ENCODE results near the gene PLK2.

Gene PLK2

DNA sequence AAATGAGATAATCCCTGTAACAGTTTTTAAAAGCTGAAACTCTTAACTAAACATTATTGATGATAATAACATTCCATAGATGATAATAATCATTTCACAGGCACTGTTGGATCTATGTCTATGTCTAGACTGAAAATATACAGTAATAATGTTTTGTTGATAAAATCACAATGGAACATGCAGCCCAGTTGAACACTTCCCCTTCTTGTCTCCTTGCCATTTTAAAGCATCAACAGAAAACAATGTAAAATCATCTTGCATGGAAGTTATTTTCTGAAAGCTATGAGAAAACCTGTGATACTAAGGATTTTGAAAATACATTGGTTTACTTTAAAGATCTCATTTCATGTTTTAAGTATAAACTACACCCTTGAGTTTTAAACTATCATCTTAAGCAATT is 33.3 kb upstream of the PLK2 start:
- no peaks in the 10 kb centered on the region for H3K9me3 ChIP-seq (ENCODE audit: insufficient read depth, low read length)
- no peak for TF ChIP-seq YY1 (IDR thresholded peaks at IDR 0.05; ENCODE audit: insufficient read depth, insufficient read length)
- no peak for TF ChIP-seq ZNF274 (IDR thresholded peaks at IDR 0.05; ENCODE audit: low read depth, low read length)
- no peak for TF ChIP-seq SUZ12 (IDR thresholded peaks at IDR 0.05; ENCODE audit: extremely low read depth, insufficient read depth, insufficient read length)
- DNase-seq (ENCODE audit: low read depth, low spot score) = no peak

GRCh38 chr5:58491216-58491892 is 31.5 kb upstream of the PLK2 start, which contains the start of gene GAPT:
Gene GAPT (plus strand): TSS chr5:58491435. CDS start chr5:58494537, 3,102 bp downstream.
- H3K36me3 ChIP-seq (ENCODE audit: insufficient read depth, insufficient read length, low read length) = no peaks in the 10 kb centered on the region
- no peak within 1 kb of the TSS for H3K9ac ChIP-seq (ENCODE audit: insufficient read length, low read depth)
- DNase-seq (ENCODE audit: low read depth, low spot score) = no peak
- H3K4me1 ChIP-seq (ENCODE audit: insufficient read depth, insufficient read length) = no peaks in the 10 kb centered on the region
- no peaks in the 10 kb centered on the region for H3K27me3 ChIP-seq (ENCODE audit: insufficient read depth, insufficient read length)
- H3K9me3 ChIP-seq (ENCODE audit: insufficient read depth, low read length) = no peaks in the 10 kb centered on the region
- no peak within 1 kb of the TSS for H3K4me3 ChIP-seq (ENCODE audit: insufficient read length, low read depth)
- TF ChIP-seq YY1 (IDR thresholded peaks at IDR 0.05; ENCODE audit: insufficient read depth, insufficient read length) = no peak
- TF ChIP-seq ZNF274 (IDR thresholded peaks at IDR 0.05; ENCODE audit: low read depth, low read length) = no peak
- no peak for TF ChIP-seq SUZ12 (IDR thresholded peaks at IDR 0.05; ENCODE audit: extremely low read depth, insufficient read depth, insufficient read length)

More for the DNA sequence above, 33.3 kb upstream of the PLK2 start:
- no peaks in the 10 kb centered on the region for H3K4me1 ChIP-seq (ENCODE audit: insufficient read depth, insufficient read length)
- no peak overlapping the region for H3K4me3 ChIP-seq (ENCODE audit: insufficient read length, low read depth)
- H3K36me3 ChIP-seq (ENCODE audit: insufficient read depth, insufficient read length, low read length) = no peaks in the 10 kb centered on the region
- H3K9ac ChIP-seq (ENCODE audit: insufficient read length, low read depth) = no peak overlapping the region
- H3K27me3 ChIP-seq (ENCODE audit: insufficient read depth, insufficient read length) = no peaks in the 10 kb centered on the region

DNA sequence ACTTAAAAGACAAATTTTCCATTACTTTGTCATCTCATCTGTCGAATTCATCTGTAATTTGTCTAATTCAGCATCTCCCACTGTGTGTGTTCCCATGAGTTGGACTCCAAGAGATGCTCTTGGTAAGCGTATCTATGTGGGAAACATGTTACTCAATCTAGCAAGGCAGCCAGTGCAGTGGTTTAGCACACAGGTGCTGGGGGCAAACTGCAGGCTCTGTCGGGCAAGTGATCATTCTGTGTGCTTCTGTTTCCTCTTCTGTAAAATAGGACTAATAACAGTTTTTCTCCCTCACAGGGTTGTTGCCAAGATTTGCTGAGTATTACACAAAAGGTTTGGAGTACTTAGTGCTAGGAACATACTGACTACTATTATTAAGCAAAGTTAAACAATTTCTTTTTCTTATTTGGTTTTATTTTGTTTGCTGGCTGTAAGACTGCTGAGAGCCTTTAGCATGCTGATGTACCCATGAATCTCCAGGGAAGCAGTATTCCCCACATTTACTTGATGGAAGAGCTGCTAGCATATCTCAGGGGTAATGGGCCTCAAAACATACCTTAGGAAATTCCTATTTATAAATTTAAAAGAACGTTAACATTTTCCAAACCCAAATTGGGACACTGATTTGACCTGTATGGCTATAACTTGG is 30.6 kb upstream of the PLK2 start:
- Histone ChIP-seq H3K9ac (ENCODE audit: insufficient read length, low read depth) (no peak overlapping the region), H3K9me3 (ENCODE audit: insufficient read depth, low read length) (no peaks in the 10 kb centered on the region), H3K36me3 (ENCODE audit: insufficient read depth, insufficient read length, low read length) (no peaks in the 10 kb centered on the region), H3K4me3 (ENCODE audit: insufficient read length, low read depth) (no peak overlapping the region), H3K4me1 (ENCODE audit: insufficient read depth, insufficient read length) (no peaks in the 10 kb centered on the region), H3K27me3 (ENCODE audit: insufficient read depth, insufficient read length) (no peaks in the 10 kb centered on the region)
- no peak for DNase-seq (ENCODE audit: low read depth, low spot score)
- TF ChIP-seq SUZ12 (IDR thresholded peaks at IDR 0.05; ENCODE audit: extremely low read depth, insufficient read depth, insufficient read length) = no peak
- no peak for TF ChIP-seq YY1 (IDR thresholded peaks at IDR 0.05; ENCODE audit: insufficient read depth, insufficient read length)
- TF ChIP-seq ZNF274 (IDR thresholded peaks at IDR 0.05; ENCODE audit: low read depth, low read length) = no peak

GRCh38 chr5:58486290-58486689 is 26.4 kb upstream of the PLK2 start:
- Histone ChIP-seq H3K27me3 (ENCODE audit: insufficient read depth, insufficient read length) (no peaks in the 10 kb centered on the region), H3K4me1 (ENCODE audit: insufficient read depth, insufficient read length) (no peaks in the 10 kb centered on the region), H3K4me3 (ENCODE audit: insufficient read length, low read depth) (no peak overlapping the region), H3K9ac (ENCODE audit: insufficient read length, low read depth) (no peak overlapping the region), H3K9me3 (ENCODE audit: insufficient read depth, low read length) (no peaks in the 10 kb centered on the region), H3K36me3 (ENCODE audit: insufficient read depth, insufficient read length, low read length) (no peaks in the 10 kb centered on the region)
- TF ChIP-seq ZNF274 (IDR thresholded peaks at IDR 0.05; ENCODE audit: low read depth, low read length) (no peak), YY1 (IDR thresholded peaks at IDR 0.05; ENCODE audit: insufficient read depth, insufficient read length) (no peak), SUZ12 (IDR thresholded peaks at IDR 0.05; ENCODE audit: extremely low read depth, insufficient read depth, insufficient read length) (no peak)
- DNase-seq (ENCODE audit: low read depth, low spot score) = no peak

DNA sequence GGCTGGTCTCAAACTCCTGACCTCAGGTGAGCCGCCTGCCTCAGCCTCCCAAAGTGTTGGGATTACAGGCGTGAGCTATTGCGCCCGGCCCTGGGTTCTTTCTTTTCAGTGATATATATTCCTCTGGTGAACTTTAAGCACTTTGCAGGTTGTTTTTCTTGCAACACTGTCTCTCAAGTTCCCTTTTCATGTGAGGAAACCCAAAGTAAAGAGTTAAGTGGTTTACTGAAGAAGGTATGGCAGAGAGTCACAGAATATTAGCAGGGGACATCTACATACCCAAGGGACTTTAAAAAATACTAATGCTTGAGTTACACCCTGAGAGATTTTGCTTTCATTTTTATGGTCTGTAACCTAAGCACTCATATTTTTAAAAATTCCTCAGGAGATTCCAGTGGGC is 24.6 kb upstream of the PLK2 start:
- Histone ChIP-seq H3K9me3 (ENCODE audit: insufficient read depth, low read length) (no peaks in the 10 kb centered on the region), H3K9ac (ENCODE audit: insufficient read length, low read depth) (no peak overlapping the region), H3K4me1 (ENCODE audit: insufficient read depth, insufficient read length) (no peaks in the 10 kb centered on the region), H3K4me3 (ENCODE audit: insufficient read length, low read depth) (no peak overlapping the region), H3K36me3 (ENCODE audit: insufficient read depth, insufficient read length, low read length) (no peaks in the 10 kb centered on the region), H3K27me3 (ENCODE audit: insufficient read depth, insufficient read length) (no peaks in the 10 kb centered on the region)
- TF ChIP-seq ZNF274 (IDR thresholded peaks at IDR 0.05; ENCODE audit: low read depth, low read length) (no peak), SUZ12 (IDR thresholded peaks at IDR 0.05; ENCODE audit: extremely low read depth, insufficient read depth, insufficient read length) (no peak), YY1 (IDR thresholded peaks at IDR 0.05; ENCODE audit: insufficient read depth, insufficient read length) (no peak)
- DNase-seq (ENCODE audit: low read depth, low spot score) = no peak

DNA sequence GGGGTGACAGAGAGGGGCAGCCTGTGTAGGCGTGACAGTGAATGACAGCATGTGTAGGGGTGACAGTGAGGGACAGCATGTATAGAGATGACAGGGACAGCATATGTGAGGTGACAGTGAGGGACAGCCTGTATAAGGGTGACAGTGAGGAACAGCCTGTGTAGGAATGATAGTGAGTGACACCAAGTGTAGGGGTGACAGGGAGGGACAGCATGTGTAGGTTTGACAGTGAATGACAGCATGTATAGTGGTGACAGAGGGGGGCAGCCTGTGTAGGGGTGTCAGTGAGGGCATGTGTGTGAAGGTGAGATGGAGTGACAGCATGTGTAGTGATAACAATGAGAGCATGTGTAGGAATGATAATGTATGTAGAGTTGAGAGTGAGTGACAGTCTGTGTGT is 22.6 kb upstream of the PLK2 start:
- Histone ChIP-seq H3K4me3 (ENCODE audit: insufficient read length, low read depth) (no peak overlapping the region), H3K27me3 (ENCODE audit: insufficient read depth, insufficient read length) (no peaks in the 10 kb centered on the region), H3K36me3 (ENCODE audit: insufficient read depth, insufficient read length, low read length) (no peaks in the 10 kb centered on the region), H3K9me3 (ENCODE audit: insufficient read depth, low read length) (no peaks in the 10 kb centered on the region), H3K9ac (ENCODE audit: insufficient read length, low read depth) (no peak overlapping the region), H3K4me1 (ENCODE audit: insufficient read depth, insufficient read length) (no peaks in the 10 kb centered on the region)
- TF ChIP-seq ZNF274 (IDR thresholded peaks at IDR 0.05; ENCODE audit: low read depth, low read length) = no peak
- no peak for TF ChIP-seq YY1 (IDR thresholded peaks at IDR 0.05; ENCODE audit: insufficient read depth, insufficient read length)
- no peak for TF ChIP-seq SUZ12 (IDR thresholded peaks at IDR 0.05; ENCODE audit: extremely low read depth, insufficient read depth, insufficient read length)
- no peak for DNase-seq (ENCODE audit: low read depth, low spot score)

DNA sequence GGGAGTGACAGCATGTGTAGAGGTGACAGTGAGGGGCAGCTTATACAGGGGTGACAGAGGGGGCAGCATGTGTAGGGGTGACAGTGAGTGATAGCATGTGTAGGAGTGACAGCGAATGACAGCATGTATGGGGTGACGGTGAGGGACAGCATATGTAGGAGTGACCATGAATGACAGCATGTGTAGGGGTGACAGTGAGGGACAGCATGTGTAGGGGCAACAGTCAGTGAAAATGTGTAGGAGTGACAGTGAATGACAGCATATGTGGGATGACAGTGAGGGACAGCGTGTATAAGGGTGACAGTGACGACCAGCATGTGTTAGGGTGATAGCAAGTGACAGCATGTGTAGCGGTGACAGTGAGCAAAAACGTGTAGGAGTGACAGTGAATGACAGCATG is 21.9 kb upstream of the PLK2 start:
- H3K9ac ChIP-seq (ENCODE audit: insufficient read length, low read depth) = no peak overlapping the region
- H3K4me1 ChIP-seq (ENCODE audit: insufficient read depth, insufficient read length) = no peaks in the 10 kb centered on the region
- H3K36me3 ChIP-seq (ENCODE audit: insufficient read depth, insufficient read length, low read length) = no peaks in the 10 kb centered on the region
- TF ChIP-seq SUZ12 (IDR thresholded peaks at IDR 0.05; ENCODE audit: extremely low read depth, insufficient read depth, insufficient read length) = no peak
- TF ChIP-seq YY1 (IDR thresholded peaks at IDR 0.05; ENCODE audit: insufficient read depth, insufficient read length) = no peak
- no peak for TF ChIP-seq ZNF274 (IDR thresholded peaks at IDR 0.05; ENCODE audit: low read depth, low read length)
- no peaks in the 10 kb centered on the region for H3K9me3 ChIP-seq (ENCODE audit: insufficient read depth, low read length)
- H3K4me3 ChIP-seq (ENCODE audit: insufficient read length, low read depth) = no peak overlapping the region
- H3K27me3 ChIP-seq (ENCODE audit: insufficient read depth, insufficient read length) = no peaks in the 10 kb centered on the region
- no peak for DNase-seq (ENCODE audit: low read depth, low spot score)
